Esophagus muscularis mucosa (tissue), 4 donors: Measurements from ENCODE around the gene LARGE1. TPM values are rescaled to one million over a fixed set of nuclear protein-coding genes. Genes with fewer than 3 reads are reported as not detected.

Experiments
- DNase-seq: peaks from one replicate; pipeline ENCODE4 v3.0.0-alpha.2; 2017; ENCODE audit errors: extremely low spot score
- H3K27ac ChIP-seq, 4 donors: fragments of 200-600 bp; sonication (generic); replicated peaks in 1 of 4; 1 replicate in 3 of 4; 2 replicates in 1 of 4; pipeline ENCODE4 v1.5.1; 2016 to 2019; ENCODE audit warnings: mild to moderate bottlenecking in 1 of 4
- H3K27me3 ChIP-seq, 4 donors: fragments of 200-600 bp; sonication (generic); one replicate each; pipeline versions ENCODE4 v1.5.1 to v1.6.0; 2016 to 2019
- H3K36me3 ChIP-seq, 4 donors: fragments of 200-600 bp; sonication (generic); one replicate each; pipeline ENCODE4 v1.5.1; 2016 to 2019
- H3K4me1 ChIP-seq, 4 donors: fragments of 200-600 bp; sonication (generic); one replicate each; pipeline ENCODE4 v1.5.1; 2016 to 2019
- H3K4me3 ChIP-seq, 4 donors: fragments of 200-600 bp; sonication (generic); 1 replicate in 2 of 4; 2 replicates in 2 of 4; pipeline ENCODE4 v1.5.1; 2016 to 2019; ENCODE audit warnings: mild to moderate bottlenecking in 4 of 4, moderate library complexity in 1 of 4
- H3K9me3 ChIP-seq, 4 donors: fragments of 200-600 bp; sonication (generic); 1 replicate in 3 of 4; 2 replicates in 1 of 4; pipeline ENCODE4 v1.5.1; 2016 to 2019
- EP300 ChIP-seq: sonication (generic); formaldehyde crosslinking; IDR thresholded peaks from one replicate; pipeline ENCODE4 v1.6.1; 2017; ENCODE audit warnings: antibody characterized with exemption
- POLR2A ChIP-seq: fragments of 450-650 bp; IDR thresholded peaks from one replicate; pipeline ENCODE4 v1.6.1; 2017; ENCODE audit warnings: antibody characterized with exemption, moderate library complexity, mild to moderate bottlenecking, low read depth
- POLR2AphosphoS5 ChIP-seq, 2 donors: sonication (generic); formaldehyde crosslinking; IDR thresholded peaks; one replicate each; pipeline ENCODE4 v1.6.1; 2017; ENCODE audit warnings: antibody characterized with exemption in 2 of 2
- WGBS: methylation state at CpG from one replicate; pipeline ENCODE4 v1.1.5; 2018; 5-methylcytosine and 5-hydroxymethylcytosine counted together
- intact Hi-C: fragments of 100-400 bp; cut with DNase I; formaldehyde crosslinking; loops from one replicate; pipeline ENCODE4 v1.15.1; 2023
- total RNA-seq, 4 donors: library from RNA; depleted of rRNA; stranded (reverse); fragments of >200 nt; gene quantifications; one replicate each; pipeline versions ENCODE4 v1.1.0 to v1.2.1, GENCODE V29; 2016
- TF ChIP-seq, protein P1 (sequence below), 3 experiments: fragments of 200-600 bp in 2 of 3; fragments of 450-650 bp in 1 of 3; sonication (generic) in 2 of 3; IDR thresholded peaks; one replicate each; pipeline ENCODE4 v1.5.1; 2017 to 2019; ENCODE audit warnings: antibody characterized with exemption in 3 of 3, mild to moderate bottlenecking in 2 of 3, moderate library complexity in 1 of 3

Gene LARGE1
- total RNA-seq, 4 donors from 2014 or later: 29.9 to 48.4 (median 32.4) TPM

DNA sequence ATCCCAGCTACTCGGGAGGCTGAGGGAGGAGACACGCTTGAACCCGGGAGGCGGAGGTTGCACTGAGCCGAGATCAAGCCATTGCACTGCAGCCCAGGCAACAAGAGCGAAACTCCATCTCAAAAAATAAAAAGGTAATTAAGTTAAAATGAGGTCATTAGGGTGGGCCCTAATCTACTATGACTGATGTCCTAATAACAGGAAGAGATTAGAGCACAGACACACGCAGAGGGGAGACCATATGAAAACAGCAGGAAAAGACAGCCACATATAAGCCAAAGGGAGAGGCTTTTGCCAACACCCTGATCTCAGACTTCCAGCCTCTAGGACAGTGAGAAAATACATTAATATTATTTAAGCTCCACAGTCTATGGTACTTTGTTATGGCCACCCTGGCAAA, 17.3 kb downstream of the LARGE1 start:
- no peak for TF ChIP-seq POLR2A
- no peak for TF ChIP-seq POLR2AphosphoS5 (IDR thresholded peaks at IDR 0.05)
- no peak for TF ChIP-seq EP300
- TF ChIP-seq, protein P1, sequence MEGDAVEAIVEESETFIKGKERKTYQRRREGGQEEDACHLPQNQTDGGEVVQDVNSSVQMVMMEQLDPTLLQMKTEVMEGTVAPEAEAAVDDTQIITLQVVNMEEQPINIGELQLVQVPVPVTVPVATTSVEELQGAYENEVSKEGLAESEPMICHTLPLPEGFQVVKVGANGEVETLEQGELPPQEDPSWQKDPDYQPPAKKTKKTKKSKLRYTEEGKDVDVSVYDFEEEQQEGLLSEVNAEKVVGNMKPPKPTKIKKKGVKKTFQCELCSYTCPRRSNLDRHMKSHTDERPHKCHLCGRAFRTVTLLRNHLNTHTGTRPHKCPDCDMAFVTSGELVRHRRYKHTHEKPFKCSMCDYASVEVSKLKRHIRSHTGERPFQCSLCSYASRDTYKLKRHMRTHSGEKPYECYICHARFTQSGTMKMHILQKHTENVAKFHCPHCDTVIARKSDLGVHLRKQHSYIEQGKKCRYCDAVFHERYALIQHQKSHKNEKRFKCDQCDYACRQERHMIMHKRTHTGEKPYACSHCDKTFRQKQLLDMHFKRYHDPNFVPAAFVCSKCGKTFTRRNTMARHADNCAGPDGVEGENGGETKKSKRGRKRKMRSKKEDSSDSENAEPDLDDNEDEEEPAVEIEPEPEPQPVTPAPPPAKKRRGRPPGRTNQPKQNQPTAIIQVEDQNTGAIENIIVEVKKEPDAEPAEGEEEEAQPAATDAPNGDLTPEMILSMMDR (IDR thresholded peaks at IDR 0.05): no peak
- Histone ChIP-seq H3K27me3 (no peaks in the 10 kb centered on the region), H3K9me3 (no peaks in the 10 kb centered on the region), H3K27ac (no peak overlapping the region), H3K4me1 (peaks cover 14 to 37% (median 16%) of the 10 kb centered on the region in 4 donors), H3K4me3 (no peak overlapping the region), H3K36me3 (no peaks in the 10 kb centered on the region)
- DNase-seq: no peak
- intact Hi-C loops: no loop called here
- WGBS: 85% methylated on average over 7 of the region's 7 CpGs

GRCh38 chr22:33902073-33902472, 18.2 kb downstream of the LARGE1 start:
- Histone ChIP-seq H3K27ac (no peak overlapping the region), H3K36me3 (no peaks in the 10 kb centered on the region), H3K4me3 (no peak overlapping the region), H3K27me3 (no peaks in the 10 kb centered on the region), H3K4me1 (peaks cover 11 to 46% (median 14%) of the 10 kb centered on the region in 4 donors), H3K9me3 (no peaks in the 10 kb centered on the region)
- TF ChIP-seq POLR2A: no peak
- no peak for TF ChIP-seq POLR2AphosphoS5 (IDR thresholded peaks at IDR 0.05)
- TF ChIP-seq EP300: no peak
- TF ChIP-seq, protein P1 (IDR thresholded peaks at IDR 0.05): no peak
- intact Hi-C loops: no loop called here
- WGBS: 97% methylated on average over 8 of the region's 8 CpGs
- no peak for DNase-seq

GRCh38 chr22:33898121-33898520, 22.2 kb downstream of the LARGE1 start:
- Histone ChIP-seq H3K4me3 (no peak overlapping the region), H3K9me3 (no peaks in the 10 kb centered on the region), H3K27me3 (no peaks in the 10 kb centered on the region), H3K4me1 (peaks cover 11 to 55% (median 17%) of the 10 kb centered on the region in 4 donors), H3K27ac (no peak overlapping the region), H3K36me3 (no peaks in the 10 kb centered on the region)
- intact Hi-C loops: no loop called here
- TF ChIP-seq POLR2AphosphoS5 (IDR thresholded peaks at IDR 0.05) (no peak), POLR2A (no peak)
- TF ChIP-seq, protein P1 (IDR thresholded peaks at IDR 0.05): no peak
- WGBS: 85% methylated on average over 7 of the region's 7 CpGs
- no peak for DNase-seq

GRCh38 chr22:33897448-33897835, 22.8 kb downstream of the LARGE1 start:
- TF ChIP-seq, protein P1 (IDR thresholded peaks at IDR 0.05): no peak
- TF ChIP-seq POLR2A: no peak
- no peak for TF ChIP-seq EP300
- Histone ChIP-seq H3K4me3 (no peak overlapping the region), H3K27ac (no peak overlapping the region), H3K9me3 (no peaks in the 10 kb centered on the region), H3K36me3 (no peaks in the 10 kb centered on the region), H3K4me1 (peaks cover 7 to 54% (median 16%) of the 10 kb centered on the region in 4 donors), H3K27me3 (no peaks in the 10 kb centered on the region)
- no peak for DNase-seq
- WGBS: 86% methylated on average over 8 of the region's 8 CpGs
- intact Hi-C loops: no loop called here
